Esophagus squamous epithelium (tissue), 5 donors: Measurements from ENCODE around the gene SCAMP1. TPM values are rescaled to one million over a fixed set of nuclear protein-coding genes. Genes with fewer than 3 reads are reported as not detected.

Experiments
- DNase-seq: peaks from one replicate; lab custom pipeline; 2025; lab: John Stamatoyannopoulos, UW
- H3K27ac ChIP-seq, 4 donors: fragments of 200-600 bp; sonication (generic); one replicate each; pipeline ENCODE4 v1.5.1; 2016 to 2019; ENCODE audit warnings: mild to moderate bottlenecking in 1 of 4
- H3K27me3 ChIP-seq, 4 donors: fragments of 200-600 bp; sonication (generic); 1 replicate in 3 of 4; 2 replicates in 1 of 4; pipeline versions ENCODE4 v1.5.1 to v1.6.0; 2017 to 2021; ENCODE audit warnings: antibody characterized with exemption in 1 of 4
- H3K36me3 ChIP-seq, 3 donors: fragments of 200-600 bp; sonication (generic); one replicate each; pipeline ENCODE4 v1.5.1; 2016 to 2019
- H3K4me1 ChIP-seq, 3 donors: fragments of 200-600 bp; sonication (generic); one replicate each; pipeline ENCODE4 v1.5.1; 2017 to 2019
- H3K4me3 ChIP-seq, 4 donors: fragments of 200-600 bp; sonication (generic); 1 replicate in 3 of 4; 2 replicates in 1 of 4; pipeline ENCODE4 v1.5.1; 2016 to 2019; ENCODE audit warnings: mild to moderate bottlenecking in 2 of 4, moderate library complexity in 1 of 4
- H3K9me3 ChIP-seq, 3 donors: fragments of 200-600 bp; sonication (generic); one replicate each; pipeline ENCODE4 v1.5.1; 2016 to 2019
- CTCF ChIP-seq, 6 experiments: fragments of 450-650 bp in 4 of 6; fragments of 200-600 bp in 2 of 6; sonication (generic) in 2 of 6; IDR thresholded peaks; one replicate each; pipeline ENCODE4 v1.5.1; 2016 to 2019; ENCODE audit warnings: antibody characterized with exemption in 6 of 6, mild to moderate bottlenecking in 4 of 6, moderate library complexity in 4 of 6
- POLR2A ChIP-seq, 4 donors: fragments of 450-650 bp; IDR thresholded peaks; one replicate each; pipeline ENCODE4 v1.6.1; 2017; ENCODE audit warnings: antibody characterized with exemption in 4 of 4, mild to moderate bottlenecking in 4 of 4, moderate library complexity in 3 of 4
- WGBS, 2 donors: methylation state at CpG; one replicate each; pipeline ENCODE4 v1.1.5; 2018; 5-methylcytosine and 5-hydroxymethylcytosine counted together
- intact Hi-C: fragments of 100-400 bp; cut with DNase I; formaldehyde crosslinking; loops from one replicate; pipeline ENCODE4 v1.15.0; 2022
- total RNA-seq, 4 donors: library from RNA; depleted of rRNA; stranded (reverse); fragments of >200 nt; gene quantifications; one replicate each; pipeline ENCODE4 v1.1.0, GENCODE V29; 2016
- donor health status: DM: yes; HTN: yes; CAD: no.

Gene SCAMP1
- total RNA-seq, 4 donors from 2014 or later, result 15.2 to 27.6 (median 21.3) TPM

DNA sequence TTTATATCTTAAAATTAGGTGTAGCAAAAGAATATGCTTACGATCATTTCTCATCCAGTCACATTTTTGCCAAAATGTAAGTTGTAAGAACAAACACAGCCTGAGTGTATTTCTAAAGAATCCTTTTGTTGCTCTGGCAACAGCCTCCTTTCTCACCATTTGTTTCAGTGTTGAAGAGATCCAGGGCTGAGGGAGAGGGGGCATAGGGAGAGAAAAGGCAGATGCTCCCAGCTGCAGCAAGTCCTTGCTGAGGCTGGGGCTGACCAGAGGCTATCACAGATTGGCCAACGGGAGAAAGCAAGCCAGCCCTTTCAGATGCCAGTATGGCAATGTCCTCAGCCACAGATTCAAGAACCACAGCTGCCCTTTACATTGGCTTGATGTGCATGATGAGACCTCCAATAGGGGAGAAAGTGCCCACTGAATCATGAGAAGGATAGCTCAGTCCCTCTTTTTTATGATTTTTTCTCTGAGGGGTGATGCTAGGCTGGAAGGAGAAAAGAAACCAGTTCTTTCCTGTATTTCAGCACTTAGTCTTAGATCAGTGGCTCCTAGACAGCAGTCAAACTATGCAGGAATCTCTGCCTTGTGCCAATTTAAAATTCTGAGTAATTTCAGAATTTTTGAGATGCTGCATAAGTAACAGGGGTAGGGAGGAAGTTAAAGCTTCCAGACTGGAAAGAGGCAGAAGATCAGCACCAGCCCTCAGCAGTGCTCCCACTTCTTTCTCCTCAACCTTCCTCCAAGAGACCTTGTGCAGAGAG is 146.0 kb downstream of the SCAMP1 start:
- TF ChIP-seq CTCF (IDR thresholded peaks at IDR 0.05) (no peak), POLR2A (IDR thresholded peaks at IDR 0.05) (no peak)
- intact Hi-C loops, result no loop called here
- Histone ChIP-seq H3K4me1 (peaks cover 32 to 74% (median 47%) of the 10 kb centered on the region in 3 donors), H3K36me3 (no peaks in the 10 kb centered on the region), H3K27ac (peak overlapping the region in 2 of 4 donors; percentile 73 to 78), H3K4me3 (no peak overlapping the region), H3K9me3 (no peaks in the 10 kb centered on the region), H3K27me3 (peaks cover 0 to 19% (median 0%) of the 10 kb centered on the region in 4 donors)
- DNase-seq, result no peak
- WGBS, 2 donors, result 55 to 87% methylated on average over 2 of the region's 2 CpGs

GRCh38 chr5:78507531-78507930 is 147.1 kb downstream of the SCAMP1 start:
- TF ChIP-seq POLR2A (IDR thresholded peaks at IDR 0.05) (no peak), CTCF (IDR thresholded peaks at IDR 0.05) (no peak)
- no peak overlapping the region for H3K27ac ChIP-seq
- peaks cover 32 to 68% (median 37%) of the 10 kb centered on the region in 3 donors for H3K4me1 ChIP-seq
- WGBS, 2 donors, result 62 to 79% methylated on average over 2 of the region's 2 CpGs
- no peaks in the 10 kb centered on the region for H3K9me3 ChIP-seq
- DNase-seq, result no peak
- peaks cover 0 to 19% (median 0%) of the 10 kb centered on the region in 4 donors for H3K27me3 ChIP-seq
- H3K4me3 ChIP-seq, result no peak overlapping the region
- intact Hi-C loops, result no loop called here
- H3K36me3 ChIP-seq, result no peaks in the 10 kb centered on the region

DNA sequence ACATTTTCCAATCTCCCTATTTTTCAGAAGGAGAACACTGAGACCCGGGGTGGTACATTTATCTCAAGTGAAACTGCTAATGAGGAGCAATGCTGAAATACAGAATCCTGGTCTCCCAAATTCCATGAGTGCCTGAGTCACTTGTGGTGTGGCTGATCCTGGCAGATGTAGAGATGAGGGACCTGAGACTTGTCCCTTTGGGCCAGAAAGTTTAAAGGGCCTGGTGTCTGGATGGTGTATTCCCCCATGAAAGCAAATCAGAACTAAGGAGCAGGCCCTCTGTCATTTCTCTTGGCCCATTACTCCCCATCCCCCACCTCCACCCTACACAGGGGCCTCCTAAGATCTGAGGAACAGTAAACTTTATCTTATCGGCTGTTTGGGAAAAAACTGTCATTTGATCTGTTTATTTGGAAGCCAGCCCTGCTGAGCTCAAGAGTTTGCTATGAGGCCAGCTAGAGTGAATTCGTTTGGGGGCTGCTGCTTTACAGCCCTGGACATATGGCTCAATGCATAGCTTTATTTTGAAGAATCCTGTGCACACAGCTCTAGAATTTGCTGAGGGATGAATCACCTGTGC is 147.9 kb downstream of the SCAMP1 start:
- 67 to 70% methylated on average over 3 of the region's 3 CpGs for WGBS, 2 donors
- TF ChIP-seq CTCF (IDR thresholded peaks at IDR 0.05), result no peak
- no peak for TF ChIP-seq POLR2A (IDR thresholded peaks at IDR 0.05)
- Histone ChIP-seq H3K9me3 (no peaks in the 10 kb centered on the region), H3K4me3 (peak overlapping the region in 2 of 4 donors; percentile 6 to 63), H3K36me3 (no peaks in the 10 kb centered on the region), H3K27ac (peak overlapping the region in 1 of 4 donors; percentile 73), H3K4me1 (peaks cover 32 to 65% (median 35%) of the 10 kb centered on the region in 3 donors), H3K27me3 (peaks cover 0 to 19% (median 0%) of the 10 kb centered on the region in 4 donors)
- DNase-seq, result no peak
- intact Hi-C loops, result no loop called here

DNA sequence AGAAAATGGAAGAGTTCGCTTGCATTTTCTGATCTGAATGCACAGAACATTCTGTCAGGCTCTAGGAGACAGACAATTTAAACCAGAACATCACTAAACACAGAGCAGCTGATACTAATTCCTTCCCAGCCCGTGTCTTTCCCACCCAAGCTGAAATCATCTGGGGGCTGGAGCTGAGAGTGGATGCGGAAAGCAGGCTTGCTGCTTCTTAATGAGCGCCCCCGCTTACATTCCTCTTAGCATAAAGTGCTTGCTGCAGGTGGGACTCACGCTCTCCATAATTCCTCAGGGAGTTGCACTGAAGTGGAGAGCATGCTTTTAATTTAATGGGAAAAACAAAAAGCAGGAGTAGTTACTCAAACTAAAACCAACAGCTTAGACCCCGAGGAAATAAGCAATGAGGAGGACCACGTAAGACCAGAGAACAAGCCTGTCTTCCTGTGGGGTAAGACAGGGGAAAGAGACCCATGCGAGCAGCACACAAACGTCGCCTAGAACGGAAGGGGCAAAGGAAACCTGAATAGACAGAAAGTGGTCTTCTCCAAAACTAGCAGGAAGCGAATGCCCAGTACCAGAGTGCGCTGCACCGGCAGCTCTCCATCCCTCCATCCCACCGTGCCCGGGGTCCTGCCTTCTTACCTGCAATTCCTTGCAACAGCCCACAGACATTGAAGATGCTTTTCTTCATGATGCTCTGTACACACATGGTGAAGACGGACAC is 148.9 kb downstream of the SCAMP1 start:
- Histone ChIP-seq H3K36me3 (no peaks in the 10 kb centered on the region), H3K4me3 (peak overlapping the region; percentile 25 to 63 (median 48)), H3K9me3 (no peaks in the 10 kb centered on the region), H3K27ac (peak overlapping the region in 3 of 4 donors; percentile 58 to 73 (median 69)), H3K27me3 (peaks cover 0 to 19% (median 0%) of the 10 kb centered on the region in 4 donors), H3K4me1 (peaks cover 29 to 59% (median 31%) of the 10 kb centered on the region in 3 donors)
- intact Hi-C loops, result no loop called here
- DNase-seq, result no peak
- TF ChIP-seq POLR2A (IDR thresholded peaks at IDR 0.05) (no peak), CTCF (IDR thresholded peaks at IDR 0.05) (no peak)
- 73 to 87% methylated on average over 16 to 17 of the region's 18 CpGs for WGBS, 2 donors
